GM12878 (cell line): ENCODE measurements around the gene MS4A12. TPM values are rescaled to one million over a fixed set of nuclear protein-coding genes. Genes with fewer than 3 reads are reported as not detected.

Experiments
- ATAC-seq: fragments of 200-7000 bp; cut with Tn5 transposase; 3 replicates; pipeline ENCODE4 v1.9.1; 2020; ENCODE audit warnings: mild to moderate bottlenecking, moderate library complexity
- BruUV-seq: library from RNA; stranded (reverse); fragments of 400-500 nt; replicated peaks from 2 replicates; lab custom pipeline; 2021; lab: Mats Ljungman, UMichigan
- CTCF ChIA-PET: fragments of 300-600 bp; sonication (Branson Sonifier 250); formaldehyde crosslinking; extraction: SDS; loops from one replicate; lab custom pipeline; 2021; ENCODE audit warnings: inconsistent platforms; lab: Yijun Ruan, JAX
- POLR2A ChIA-PET: fragments of 350-600 bp; formaldehyde crosslinking; extraction: SDS; loops from one replicate; lab custom pipeline; 2021; ENCODE audit warnings: inconsistent platforms; lab: Charles Lee
- RAD21 ChIA-PET: fragments of 300-600 bp; sonication (Branson Sonifier 250); formaldehyde crosslinking; loops from one replicate; lab custom pipeline; 2023; ENCODE audit warnings: antibody characterized with exemption; ENCODE audit not compliant: unreplicated experiment; lab: Charles Lee
- SMC1A ChIA-PET: fragments of 300-600 bp; sonication (Branson Sonifier 250); formaldehyde crosslinking; loops from one replicate; lab custom pipeline; 2023; ENCODE audit not compliant: unreplicated experiment, uncharacterized antibody; lab: Charles Lee
- DNase-seq: peaks from one replicate; pipeline ENCODE4 v3.0.0-alpha.2; 2011; ENCODE audit warnings: low read depth, low spot score
- FAIRE-seq: peaks from 3 replicates; lab custom pipeline; 2011; peaks lifted over from hg19 to GRCh38; lab: Jason Lieb, UNC
- H2AFZ ChIP-seq: 2 replicates; pipeline ENCODE4 v1.6.0; 2011; ENCODE audit warnings: low read depth, low read length, control low read depth; ENCODE audit not compliant: control insufficient read depth
- H3K27ac ChIP-seq: 2 replicates; pipeline ENCODE4 v1.5.1; 2011; ENCODE audit warnings: control low read depth; ENCODE audit not compliant: control insufficient read depth, insufficient read depth
- H3K27me3 ChIP-seq, 2 experiments: replicated peaks in 1 of 2; 2 replicates each; pipeline versions ENCODE4 v1.6.0 to v1.6.1; 2011; ENCODE audit warnings: low read length in 1 of 2; ENCODE audit not compliant: control insufficient read depth in 2 of 2, insufficient read depth in 2 of 2
- H3K36me3 ChIP-seq, 2 experiments: 2 replicates each; pipeline ENCODE4 v1.5.1; 2011; ENCODE audit warnings: low read length in 1 of 2; ENCODE audit not compliant: control insufficient read depth in 2 of 2, insufficient read depth in 2 of 2
- H3K4me1 ChIP-seq: 2 replicates; pipeline ENCODE4 v1.6.1; 2011; ENCODE audit warnings: mild to moderate bottlenecking, low read length, moderate library complexity, mixed read lengths; ENCODE audit not compliant: control insufficient read depth, insufficient read depth
- H3K4me2 ChIP-seq: 2 replicates; pipeline ENCODE4 v1.6.0; 2011; ENCODE audit warnings: control low read depth; ENCODE audit not compliant: control insufficient read depth, insufficient read depth
- H3K4me3 ChIP-seq: fragments of 200-600 bp; sonication (generic); 2 replicates; pipeline ENCODE4 v1.5.1; 2016
- H3K79me2 ChIP-seq: 2 replicates; pipeline ENCODE4 v1.6.0; 2011; ENCODE audit warnings: low read length; ENCODE audit not compliant: control insufficient read depth, insufficient read depth
- H3K9ac ChIP-seq: 2 replicates; pipeline ENCODE4 v1.8.0; 2011; ENCODE audit warnings: low read length, control low read depth, mixed read lengths; ENCODE audit not compliant: control insufficient read depth, insufficient read depth
- H3K9me3 ChIP-seq: replicated peaks from 3 replicates; pipeline ENCODE4 v1.5.1; 2011; ENCODE audit warnings: mild to moderate bottlenecking, low read length; ENCODE audit not compliant: control insufficient read depth, insufficient read depth
- H4K20me1 ChIP-seq: 2 replicates; pipeline ENCODE4 v1.6.0; 2011; ENCODE audit not compliant: control insufficient read depth, insufficient read depth
- BHLHE40 ChIP-seq, 2 experiments: fragments of 450-650 bp in 1 of 2; IDR thresholded peaks; 2 replicates each; pipeline ENCODE4 v1.6.1; 2011 to 2017; ENCODE audit warnings: low read depth in 2 of 2, borderline replicate concordance in 1 of 2, improper control_type of control experiment in 1 of 2, low read length in 1 of 2, mild to moderate bottlenecking in 1 of 2
- POLR2AphosphoS2 ChIP-seq: IDR thresholded peaks from 2 replicates; pipeline ENCODE4 v1.6.1; 2011; ENCODE audit warnings: low read depth, mild to moderate bottlenecking, low read length, improper control_type of control experiment, moderate library complexity
- POU2F2 ChIP-seq: IDR thresholded peaks from 3 replicates; pipeline ENCODE4 v1.6.1; 2011; ENCODE audit warnings: low read depth, mild to moderate bottlenecking, low read length, borderline replicate concordance
- RUNX3 ChIP-seq: IDR thresholded peaks from 2 replicates; pipeline ENCODE4 v1.6.1; 2012; ENCODE audit warnings: low read length, inconsistent platforms
- TCF3 ChIP-seq: IDR thresholded peaks from 2 replicates; pipeline ENCODE4 v1.6.1; 2012; ENCODE audit warnings: low read depth, mild to moderate bottlenecking, low read length, borderline replicate concordance; ENCODE audit not compliant: insufficient read depth
- in situ Hi-C: fragments of 300-500 bp; cut with MboI; formaldehyde crosslinking; loops from 9 replicates; pipeline ENCODE4 v1.14.3; 2018; ENCODE audit warnings: mixed read lengths
- intact Hi-C: fragments of 100-400 bp; cut with micrococcal nuclease; formaldehyde crosslinking; loops from one replicate; pipeline ENCODE4 v1.14.2; 2022; ENCODE audit not compliant: unreplicated experiment
- polyA plus RNA-seq, 11 experiments: library from polyadenylated mRNA; depleted of rRNA in 4 of 11; unstranded in 6 of 11; stranded (reverse) in 5 of 11; fragments of >200 nt; fragmentation: Nextera tagmentation in 4 of 11; fragmentation: Illumina TruSeq in 1 of 11; extraction: Ambion mirVana in 4 of 11; extraction: Trizol in 1 of 11; gene quantifications; 1 replicate in 1 of 11; 2 replicates in 10 of 11; pipeline versions ENCODE4 v1.2.1 to v1.2.3, GENCODE V29; 2011 to 2016; ENCODE audit warnings: inconsistent platforms in 2 of 11, missing spikeins in 2 of 11, low read depth in 1 of 11
- total RNA-seq, 4 experiments: library from RNA; depleted of rRNA in 3 of 4; stranded (reverse); fragments of >200 nt in 3 of 4; fragmentation: Illumina TruSeq in 1 of 4; extraction: Trizol in 1 of 4; gene quantifications; 2 replicates each; pipeline versions ENCODE4 v1.2.1 to v1.2.3, GENCODE V29; 2013 to 2021

MS4A12 gene
- total and polyA plus RNA-seq, 10 of the 15 experiments (the other 5 are each of a cell fraction or from before 2014, with no cell fraction given): 0.05 TPM; not detected in 9

GRCh38 chr11:60454212-60454611, 38.4 kb upstream of the MS4A12 start:
- peaks cover 38% of the 10 kb centered on the region for H3K79me2 ChIP-seq
- peaks cover 18% of the 10 kb centered on the region for H3K4me1 ChIP-seq
- no TSS peak for BruUV-seq
- no peaks in the 10 kb centered on the region for H3K9me3 ChIP-seq
- intact Hi-C loops: no loop called here
- ChIA-PET RAD21 (interaction anchor here (0.8 to 7.4 kb wide), 3 partner anchors 36 to 89 kb away, joined by 3 to 195 read pairs (median 53); partner anchors contain the start of gene MS4A7), CTCF (interaction anchor here (0.7 to 7.7 kb wide), 4 partner anchors 8 to 165 kb away, joined by 3 to 190 read pairs (median 3); no protein-coding TSS in a partner anchor), POLR2A (interaction anchor here (1.9 to 3.9 kb wide), 3 partner anchors 73 to 84 kb away, joined by 8 to 18 read pairs (median 12); partner anchors contain the start of gene MS4A7), SMC1A (interaction anchor here (7.7 to 9.0 kb wide), 2 partner anchors 73 to 87 kb away, joined by 97 to 298 read pairs; partner anchors contain the start of gene MS4A7)
- DNase-seq: peak; percentile 53
- H3K9ac ChIP-seq: no peak overlapping the region
- no peak for FAIRE-seq
- TF ChIP-seq RUNX3: peak; percentile 27; the same call in 1 of the 2 replicates
- no peak for TF ChIP-seq POLR2AphosphoS2
- 0 out of 3 replicates have a peak, but pooled peaks have one; percentile 21 for TF ChIP-seq POU2F2
- TF ChIP-seq BHLHE40 (IDR thresholded peaks at IDR 0.05; ENCODE audit: borderline replicate concordance in 1 of 2, low read depth in 2 of 2, low read length in 1 of 2): peak; percentile 22 to 57; a peak in 3 of 4 replicates
- TF ChIP-seq TCF3: no peak
- no peaks in the 10 kb centered on the region for H4K20me1 ChIP-seq
- H3K4me3 ChIP-seq: no peak overlapping the region
- peak overlapping the region; percentile 93; the same call in 1 of the 2 replicates for H3K27ac ChIP-seq
- in situ Hi-C loops: loop anchor here (10.0 kb wide), 1 partner anchor 611 kb away; no protein-coding TSS in a partner anchor
- ATAC-seq: peak; percentile 17
- no peak overlapping the region for H3K4me2 ChIP-seq
- H2AFZ ChIP-seq: no peak overlapping the region; the same call in 1 of the 2 replicates
- H3K27me3 ChIP-seq: no peaks in the 10 kb centered on the region
- no peaks in the 10 kb centered on the region for H3K36me3 ChIP-seq
